ENCODE data around the gene MYO10. TPM values are rescaled to one million over a fixed set of nuclear protein-coding genes. Genes with fewer than 3 reads are reported as not detected.
A peak's percentile ranks its signal among the peaks of the same experiment; 100 is the strongest.

Gene MYO10
- polyA plus RNA-seq, 3 donors: 0.23 to 1.1 (median 0.35) TPM

DNA sequence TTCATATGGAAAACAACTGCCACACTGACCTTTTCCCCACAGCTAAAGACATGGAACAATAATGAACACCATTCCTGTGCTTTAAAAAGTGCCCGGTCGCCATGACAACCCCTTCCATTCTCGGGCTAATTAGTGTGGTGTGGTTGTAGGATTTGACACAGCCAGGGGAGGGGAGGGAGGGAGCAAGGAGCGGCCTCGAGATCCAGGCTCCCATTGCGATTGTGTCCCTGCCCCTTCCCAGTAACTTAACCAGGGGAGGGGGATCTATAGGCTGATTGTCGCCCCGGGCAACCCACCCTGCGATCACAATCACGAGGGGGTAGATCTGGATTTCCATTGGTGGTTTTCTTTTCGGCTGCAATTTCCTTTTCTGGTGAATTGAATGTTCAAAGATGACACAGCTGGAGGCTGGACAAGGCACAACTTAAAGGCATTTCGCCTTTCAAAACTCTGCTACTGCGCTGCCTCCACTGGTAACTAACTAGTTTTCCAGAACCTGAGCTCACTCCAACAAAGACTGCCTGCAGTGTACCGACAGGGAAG, 222.6 kb downstream of the MYO10 start:
- H3K4me1 Mint-ChIP-seq: peaks cover 7% of the 10 kb centered on the region
- peak overlapping the region; percentile 9 to 59 for H3K4me3 Mint-ChIP-seq
- no peak overlapping the region for H3K27ac Mint-ChIP-seq

DNA sequence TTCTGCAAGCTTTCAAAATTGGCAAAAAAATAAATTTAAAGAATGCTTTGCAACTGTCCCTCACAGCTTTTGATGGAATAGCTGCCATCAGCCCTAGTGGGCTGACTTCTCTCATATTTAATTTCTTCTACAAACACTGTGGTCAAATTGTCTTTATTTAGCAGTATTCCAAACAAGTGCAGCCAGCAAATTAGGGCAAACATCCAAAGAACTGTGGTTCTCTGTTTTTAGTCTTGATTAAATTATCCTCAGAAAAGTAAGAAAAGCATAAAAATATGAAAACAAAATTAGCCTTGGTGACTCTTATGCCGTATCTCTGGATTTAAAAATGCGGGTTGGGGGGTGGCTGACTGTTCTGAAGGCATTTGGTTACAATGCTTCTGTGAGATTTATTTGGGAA, 223.5 kb downstream of the MYO10 start:
- no peak overlapping the region for H3K27ac ChIP-seq (ENCODE audit: low read depth in 1 of 2, low read length in 2 of 2)
- H3K27me3 ChIP-seq (ENCODE audit: control insufficient read depth in 2 of 2, insufficient read depth in 2 of 2, low read length in 2 of 2): no peaks in the 10 kb centered on the region
- no peak overlapping the region for H3K27ac Mint-ChIP-seq
- no peak for DNase-seq
- H3K4me3 ChIP-seq (replicated peaks in 1 of 3; ENCODE audit: low read depth in 2 of 3, low read length in 3 of 3): no peak overlapping the region
- H3K4me1 Mint-ChIP-seq: peaks cover 7% of the 10 kb centered on the region
- no peak overlapping the region for H3K9ac ChIP-seq (ENCODE audit: insufficient read depth, low read length, poor library complexity, severe bottlenecking)
- no peak overlapping the region for H3K4me3 Mint-ChIP-seq
- TF ChIP-seq, protein P1, sequence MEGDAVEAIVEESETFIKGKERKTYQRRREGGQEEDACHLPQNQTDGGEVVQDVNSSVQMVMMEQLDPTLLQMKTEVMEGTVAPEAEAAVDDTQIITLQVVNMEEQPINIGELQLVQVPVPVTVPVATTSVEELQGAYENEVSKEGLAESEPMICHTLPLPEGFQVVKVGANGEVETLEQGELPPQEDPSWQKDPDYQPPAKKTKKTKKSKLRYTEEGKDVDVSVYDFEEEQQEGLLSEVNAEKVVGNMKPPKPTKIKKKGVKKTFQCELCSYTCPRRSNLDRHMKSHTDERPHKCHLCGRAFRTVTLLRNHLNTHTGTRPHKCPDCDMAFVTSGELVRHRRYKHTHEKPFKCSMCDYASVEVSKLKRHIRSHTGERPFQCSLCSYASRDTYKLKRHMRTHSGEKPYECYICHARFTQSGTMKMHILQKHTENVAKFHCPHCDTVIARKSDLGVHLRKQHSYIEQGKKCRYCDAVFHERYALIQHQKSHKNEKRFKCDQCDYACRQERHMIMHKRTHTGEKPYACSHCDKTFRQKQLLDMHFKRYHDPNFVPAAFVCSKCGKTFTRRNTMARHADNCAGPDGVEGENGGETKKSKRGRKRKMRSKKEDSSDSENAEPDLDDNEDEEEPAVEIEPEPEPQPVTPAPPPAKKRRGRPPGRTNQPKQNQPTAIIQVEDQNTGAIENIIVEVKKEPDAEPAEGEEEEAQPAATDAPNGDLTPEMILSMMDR (IDR thresholded peaks at IDR 0.05): no peak
- H3K36me3 ChIP-seq (replicated peaks in 1 of 2; ENCODE audit: control insufficient read depth in 1 of 2, insufficient read depth in 2 of 2, low read length in 2 of 2): no peaks in the 10 kb centered on the region
- no peaks in the 10 kb centered on the region for H3K79me2 ChIP-seq (ENCODE audit: insufficient read depth, low read length)
- peaks cover 0 to 1% (median 0%) of the 10 kb centered on the region in 7 donors for H3K9me3 Mint-ChIP-seq
- WGBS (ENCODE audit: insufficient coverage): 90% methylated on average over 2 of the region's 2 CpGs
- H3K4me2 ChIP-seq (replicated peaks; ENCODE audit: extremely low read depth, low read length, poor library complexity, severe bottlenecking): no peak overlapping the region
- H4K20me1 ChIP-seq (ENCODE audit: insufficient read depth, low read length): no peaks in the 10 kb centered on the region
- no peaks in the 10 kb centered on the region for H3K9me3 ChIP-seq (replicated peaks in 1 of 2; ENCODE audit: control insufficient read depth in 1 of 2, insufficient read depth in 1 of 2, low read length in 2 of 2)
- intact Hi-C loops (cut with micrococcal nuclease): no loop called here
- H3K27me3 Mint-ChIP-seq (ENCODE audit: low read depth in 3 of 3): peaks cover 0 to 3% (median 0%) of the 10 kb centered on the region in 3 donors
- H3K4me1 ChIP-seq (ENCODE audit: control insufficient read depth in 1 of 2, insufficient read depth in 2 of 2, low read length in 2 of 2): no peaks in the 10 kb centered on the region
- H3K36me3 Mint-ChIP-seq: peaks cover 0 to 5% of the 10 kb centered on the region in 2 donors
- no peak overlapping the region for H2AFZ ChIP-seq (ENCODE audit: insufficient read depth, low read depth, low read length, poor library complexity, severe bottlenecking)

More for the DNA sequence above, 222.6 kb downstream of the MYO10 start:
- Histone ChIP-seq H3K9me3 (replicated peaks in 1 of 2; ENCODE audit: control insufficient read depth in 1 of 2, insufficient read depth in 1 of 2, low read length in 2 of 2) (no peaks in the 10 kb centered on the region), H3K27ac (ENCODE audit: low read depth in 1 of 2, low read length in 2 of 2) (no peak overlapping the region), H3K36me3 (replicated peaks in 1 of 2; ENCODE audit: control insufficient read depth in 1 of 2, insufficient read depth in 2 of 2, low read length in 2 of 2) (no peaks in the 10 kb centered on the region), H2AFZ (ENCODE audit: insufficient read depth, low read depth, low read length, poor library complexity, severe bottlenecking) (peak overlapping the region; percentile 36), H3K9ac (ENCODE audit: insufficient read depth, low read length, poor library complexity, severe bottlenecking) (no peak overlapping the region), H3K4me3 (replicated peaks in 1 of 3; ENCODE audit: low read depth in 2 of 3, low read length in 3 of 3) (no peak overlapping the region), H3K4me1 (ENCODE audit: control insufficient read depth in 1 of 2, insufficient read depth in 2 of 2, low read length in 2 of 2) (no peaks in the 10 kb centered on the region), H4K20me1 (ENCODE audit: insufficient read depth, low read length) (no peaks in the 10 kb centered on the region), H3K79me2 (ENCODE audit: insufficient read depth, low read length) (no peaks in the 10 kb centered on the region), H3K27me3 (ENCODE audit: control insufficient read depth in 2 of 2, insufficient read depth in 2 of 2, low read length in 2 of 2) (no peaks in the 10 kb centered on the region), H3K4me2 (replicated peaks; ENCODE audit: extremely low read depth, low read length, poor library complexity, severe bottlenecking) (peak overlapping the region; percentile 25)
- Mint-ChIP-seq H3K36me3 (peaks cover 0 to 5% of the 10 kb centered on the region in 2 donors), H3K27me3 (ENCODE audit: low read depth in 3 of 3) (peaks cover 0 to 1% (median 0%) of the 10 kb centered on the region in 3 donors), H3K9me3 (peaks cover 0 to 1% (median 0%) of the 10 kb centered on the region in 7 donors)
- no peak for DNase-seq
- TF ChIP-seq, protein P1 (IDR thresholded peaks at IDR 0.05): no peak
- intact Hi-C loops (cut with micrococcal nuclease): no loop called here
- WGBS (ENCODE audit: insufficient coverage): 21% methylated on average over 5 of the region's 14 CpGs
